T47D (cell line): ENCODE data around the gene ARID1B.

Experiments
- DNase-seq, 2 experiments: peaks; one replicate each; pipeline versions ENCODE4 v3.0.0 to v3.0.0-alpha.2; 2011 to 2012; ENCODE audit warnings: low read depth in 1 of 2, low spot score in 1 of 2
- JUND ChIP-seq: IDR thresholded peaks from 2 replicates; pipeline ENCODE4 v1.6.1; 2012; ENCODE audit warnings: low read depth
- in situ Hi-C: cut with HindIII; loops from 2 replicates; pipeline ENCODE4 v1.10.0; 2016; ENCODE audit warnings: low sequenced_read_pairs, low pct_unique_long_range_greater_than_20kb

Gene ARID1B

GRCh38 chr6:157110607-157111006, 333.4 kb downstream of the ARID1B start:
- in situ Hi-C loops: no loop called here
- TF ChIP-seq JUND: no peak
- no peak for DNase-seq

- in situ Hi-C loops: no loop called here
- no peak for DNase-seq
Observed at GRCh38 chr6:157113389-157113788, 336.2 kb downstream of the ARID1B start.

DNA sequence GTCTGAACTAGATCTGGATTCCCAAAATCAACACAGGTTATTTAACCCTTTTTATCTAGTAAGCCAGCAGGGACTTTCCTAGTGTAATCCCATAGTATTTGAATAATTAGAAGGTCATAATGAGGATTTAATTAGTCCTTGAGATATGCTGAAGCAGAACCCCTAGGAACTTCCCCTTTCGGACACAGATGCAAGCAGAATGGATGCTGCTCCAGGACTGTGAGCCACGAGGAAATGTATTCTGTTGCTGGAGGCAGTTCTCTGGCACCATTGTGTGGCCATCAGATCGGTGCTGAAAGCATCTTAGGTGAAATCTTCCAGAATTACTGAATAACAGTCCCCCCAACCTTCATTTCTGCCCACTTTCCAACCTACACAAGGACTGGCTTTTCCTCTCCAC, 339.2 kb downstream of the ARID1B start:
- no peak for TF ChIP-seq JUND
- no peak for DNase-seq
- in situ Hi-C loops: no loop called here

More at GRCh38 chr6:157113389-157113788, 336.2 kb downstream of the ARID1B start:
- no peak for TF ChIP-seq JUND

DNA sequence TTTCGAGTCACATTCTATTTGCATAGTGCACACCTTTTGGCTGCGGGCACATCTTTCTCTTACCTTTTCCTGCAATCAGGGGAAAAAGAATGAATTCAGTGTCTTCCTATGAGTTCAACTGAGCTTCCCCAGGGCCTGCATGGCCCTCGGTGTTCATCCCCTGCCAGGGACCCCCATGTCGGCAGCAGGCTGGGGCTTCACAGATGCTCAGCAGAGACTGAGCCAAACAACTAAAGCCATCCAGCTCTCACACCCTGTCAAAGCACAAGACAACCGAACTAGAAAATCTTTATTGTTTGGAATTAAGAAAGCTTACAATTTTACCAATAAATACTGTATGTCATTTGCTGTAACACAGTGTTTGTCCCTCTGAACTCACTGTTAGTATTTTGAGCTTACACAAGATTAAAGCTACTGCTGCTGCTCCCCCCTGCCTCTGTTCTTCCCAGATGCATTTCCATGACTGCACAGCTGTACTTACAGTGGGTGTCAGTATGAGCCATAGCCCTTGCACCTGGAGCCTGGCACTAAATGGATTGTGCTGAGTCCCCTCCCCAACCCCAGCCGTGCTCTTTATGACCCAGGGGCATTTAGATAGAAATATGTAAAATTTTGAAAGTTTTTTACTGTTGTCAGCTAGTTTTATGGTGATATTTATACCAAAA, 340.4 kb downstream of the ARID1B start:
- no peak for TF ChIP-seq JUND
- in situ Hi-C loops: no loop called here
- no peak for DNase-seq

- in situ Hi-C loops: no loop called here
- TF ChIP-seq JUND: no peak
- no peak for DNase-seq
Observed at GRCh38 chr6:157119502-157120027, 342.4 kb downstream of the ARID1B start.

GRCh38 chr6:157120534-157121232, 343.5 kb downstream of the ARID1B start:
- in situ Hi-C loops: no loop called here
- TF ChIP-seq JUND: no peak
- no peak for DNase-seq

DNA sequence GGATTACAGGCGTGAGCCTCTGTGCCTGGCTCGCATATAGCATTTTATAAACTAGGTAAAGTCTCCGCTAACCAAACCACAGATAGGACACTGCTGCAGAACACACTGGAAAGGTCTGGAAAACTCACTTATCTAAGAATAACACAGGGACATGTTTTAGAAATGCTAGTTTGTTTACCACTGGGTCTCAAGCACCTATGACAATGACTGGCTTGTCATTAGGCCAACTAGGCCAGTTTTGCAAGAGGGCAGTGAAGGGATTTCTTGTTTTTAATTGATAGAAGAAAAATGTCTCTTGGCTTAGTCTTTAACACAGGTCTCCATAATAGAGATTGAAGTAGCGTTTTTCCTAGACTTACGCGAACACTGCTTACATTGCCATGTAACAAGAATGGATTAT, 344.7 kb downstream of the ARID1B start:
- no peak for DNase-seq
- in situ Hi-C loops: no loop called here

DNA sequence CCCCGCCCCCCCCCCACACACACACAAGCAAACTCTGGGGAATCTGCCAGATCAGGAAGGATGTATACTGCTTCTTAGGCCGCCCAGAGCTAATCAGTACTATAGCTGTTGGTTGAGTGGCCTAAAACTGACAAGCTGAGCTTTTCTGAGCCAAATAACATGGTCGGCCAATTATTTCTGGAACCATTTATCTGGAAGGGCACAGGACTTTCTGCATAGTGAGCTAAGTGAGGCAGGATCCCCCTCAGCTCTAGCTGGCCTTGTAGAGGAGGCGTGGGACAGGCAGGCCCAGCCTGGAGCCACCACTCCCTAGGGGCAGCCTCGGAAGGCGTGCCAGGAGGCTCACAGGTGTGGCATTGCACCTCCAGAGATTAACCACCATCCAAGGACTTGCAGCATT, 346.1 kb downstream of the ARID1B start:
- DNase-seq: no peak
- no peak for TF ChIP-seq JUND
- in situ Hi-C loops: no loop called here

More for the DNA sequence above, 344.7 kb downstream of the ARID1B start:
- TF ChIP-seq JUND: no peak

DNA sequence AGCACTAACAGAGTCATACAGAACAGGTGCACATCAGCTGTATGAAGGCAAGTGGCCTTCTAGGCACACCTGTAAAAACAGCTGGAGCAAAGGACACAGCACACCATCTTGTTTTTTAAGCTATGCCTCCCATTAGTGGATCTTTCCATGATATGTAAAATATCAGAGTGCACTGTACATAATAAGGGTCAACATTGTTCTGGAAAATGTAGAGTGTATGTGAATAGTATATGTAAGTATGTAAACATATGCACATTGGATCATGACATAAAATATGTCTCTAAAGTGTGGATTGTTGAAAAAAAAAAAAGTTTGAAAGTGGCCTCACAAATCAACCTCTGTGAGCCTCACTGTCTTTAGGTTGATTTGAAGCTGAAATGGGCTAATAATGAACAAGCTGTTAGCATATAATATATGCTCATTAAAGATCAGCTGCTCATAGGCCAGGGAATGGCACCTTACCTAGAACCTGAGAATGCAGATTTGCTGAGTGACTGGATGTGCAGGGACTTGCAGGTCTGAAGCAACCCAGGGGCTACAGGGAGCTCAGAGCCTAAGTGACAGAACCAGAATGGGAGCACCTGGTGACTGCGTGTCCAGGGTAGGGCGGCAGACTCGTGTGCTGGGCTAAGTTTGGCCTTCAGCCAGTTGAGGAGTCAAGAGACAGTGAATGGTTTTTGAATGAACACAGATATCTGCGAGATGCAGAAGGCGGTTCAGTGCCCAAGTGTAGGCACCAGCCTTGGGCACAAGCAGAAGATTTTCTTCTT, 347.5 kb downstream of the ARID1B start:
- in situ Hi-C loops: no loop called here
- TF ChIP-seq JUND: no peak
- no peak for DNase-seq

GRCh38 chr6:157125531-157125930, 348.4 kb downstream of the ARID1B start:
- TF ChIP-seq JUND: no peak
- in situ Hi-C loops: no loop called here
- no peak for DNase-seq

DNA sequence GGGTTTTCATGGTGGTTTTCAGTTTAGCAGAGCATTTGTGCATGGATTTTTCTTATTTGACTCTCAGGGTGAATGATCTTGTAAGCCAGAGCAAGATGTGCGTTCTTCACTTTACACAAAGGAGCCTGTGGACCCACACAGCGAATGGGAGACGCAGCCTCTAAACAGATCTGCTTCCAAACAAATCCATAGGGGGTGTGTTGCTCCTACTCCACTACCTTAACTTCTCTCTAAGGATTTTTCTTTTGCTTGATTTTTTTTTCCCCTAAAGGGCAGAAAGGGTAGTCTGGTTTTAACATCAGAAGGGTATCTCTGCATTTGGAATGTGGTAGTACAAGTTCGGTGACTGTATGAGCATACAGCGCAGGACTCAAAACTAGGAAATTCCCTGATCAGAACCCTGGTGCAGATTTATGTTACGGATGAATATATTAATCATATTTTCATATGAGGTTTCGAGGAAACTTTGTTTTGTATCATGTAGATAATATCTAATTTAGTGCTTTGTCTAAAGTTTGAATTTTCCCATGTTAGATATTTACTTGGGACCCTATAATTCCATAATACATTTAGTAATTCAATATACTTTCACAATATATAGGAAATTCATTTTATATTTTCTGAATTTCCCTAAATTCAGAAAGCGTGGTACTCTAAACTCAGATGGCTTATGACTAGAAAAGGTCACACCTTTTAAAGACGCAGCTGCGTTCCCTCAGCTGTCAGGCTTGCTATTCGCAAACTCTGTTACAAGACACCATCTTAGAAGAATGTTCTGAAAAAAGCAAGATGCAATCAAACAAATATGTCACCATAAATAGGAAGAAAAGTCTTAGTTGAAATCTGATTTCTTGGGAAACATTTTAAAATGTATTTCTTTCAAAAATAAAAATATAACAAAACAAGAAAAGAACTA, 349.3 kb downstream of the ARID1B start:
- TF ChIP-seq JUND: no peak
- in situ Hi-C loops: no loop called here
- no peak for DNase-seq

DNA sequence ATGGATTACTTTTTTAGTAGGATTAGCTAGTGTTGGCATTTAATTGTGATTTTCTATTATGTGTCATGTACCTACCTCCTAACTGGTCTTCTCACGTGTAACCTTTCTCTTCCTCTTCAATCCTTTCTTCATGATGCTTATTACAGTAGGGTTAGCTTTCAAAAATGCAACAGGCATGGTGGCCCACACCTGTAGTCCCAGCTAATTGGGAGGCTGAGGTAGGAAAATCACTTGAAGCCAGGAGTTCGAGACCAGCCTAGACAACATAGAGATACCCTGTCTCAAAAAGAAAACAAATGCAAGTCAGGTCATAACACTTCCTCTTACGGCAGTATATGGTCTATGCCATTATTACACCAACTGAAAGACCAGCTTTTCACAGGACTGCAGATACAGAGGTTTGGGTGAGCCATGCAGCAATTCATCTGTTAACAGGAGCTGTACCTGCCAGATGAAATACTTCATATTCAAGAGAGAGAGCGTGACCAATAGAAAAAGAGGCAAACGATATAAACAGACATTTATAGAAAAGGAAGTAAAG, 351.1 kb downstream of the ARID1B start:
- TF ChIP-seq JUND: no peak
- in situ Hi-C loops: no loop called here
- DNase-seq: no peak
